Hematopoietic multipotent progenitor cell treated with erythropoietin and hydrocortisone succinate and interleukin-3 and kit ligand, for 17 days (in vitro differentiated cells): Measurements from ENCODE around the gene ETV3.
A peak's percentile ranks its signal among the peaks of the same experiment; 100 is the strongest.

ENCODE experiments used
- DNase-seq: peaks from one replicate; pipeline ENCODE4 v3.0.0-alpha.2; 2015; ENCODE audit warnings: low spot score

ETV3 gene

DNA sequence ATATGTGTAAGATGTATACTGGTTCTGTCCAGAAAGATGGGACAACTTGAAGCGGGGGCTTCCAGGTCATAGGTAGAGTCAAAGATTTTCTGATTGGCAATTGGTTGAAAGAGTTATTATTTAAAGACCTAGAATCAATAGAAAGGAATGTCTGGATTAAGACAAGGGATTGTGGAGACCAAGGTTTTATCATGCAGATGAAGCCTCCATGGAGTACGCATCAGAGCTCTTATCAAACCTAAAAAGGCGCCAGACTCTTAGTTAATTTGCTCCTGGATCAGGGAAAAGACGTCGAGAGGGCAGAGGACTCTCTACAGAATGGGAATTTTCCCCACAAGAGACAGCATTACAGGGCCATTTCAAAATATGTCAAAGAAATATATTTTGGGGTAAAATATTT lies 23.7 kb upstream of the ETV3 start:
- no peak for DNase-seq

DNA sequence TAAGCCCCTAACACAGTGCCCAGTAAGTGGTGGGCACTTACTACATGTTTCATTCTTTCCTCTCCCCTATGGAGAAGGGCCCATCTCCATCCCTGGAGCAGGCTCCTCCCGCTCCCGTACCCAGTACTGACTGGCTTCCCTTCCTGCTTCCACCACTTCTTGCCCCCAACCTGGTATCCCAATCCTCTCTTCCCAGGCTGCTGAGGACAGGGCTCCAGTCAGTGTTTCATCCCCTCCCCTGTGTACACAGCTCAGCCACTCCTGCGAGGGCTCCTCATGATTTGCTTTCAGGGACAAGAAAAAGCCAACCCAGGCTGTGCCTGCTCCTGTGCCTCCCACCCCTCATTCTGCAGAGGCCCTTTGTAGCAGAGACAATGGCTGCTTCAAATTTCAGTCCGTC lies 20.8 kb upstream of the ETV3 start:
- no peak for DNase-seq

DNA sequence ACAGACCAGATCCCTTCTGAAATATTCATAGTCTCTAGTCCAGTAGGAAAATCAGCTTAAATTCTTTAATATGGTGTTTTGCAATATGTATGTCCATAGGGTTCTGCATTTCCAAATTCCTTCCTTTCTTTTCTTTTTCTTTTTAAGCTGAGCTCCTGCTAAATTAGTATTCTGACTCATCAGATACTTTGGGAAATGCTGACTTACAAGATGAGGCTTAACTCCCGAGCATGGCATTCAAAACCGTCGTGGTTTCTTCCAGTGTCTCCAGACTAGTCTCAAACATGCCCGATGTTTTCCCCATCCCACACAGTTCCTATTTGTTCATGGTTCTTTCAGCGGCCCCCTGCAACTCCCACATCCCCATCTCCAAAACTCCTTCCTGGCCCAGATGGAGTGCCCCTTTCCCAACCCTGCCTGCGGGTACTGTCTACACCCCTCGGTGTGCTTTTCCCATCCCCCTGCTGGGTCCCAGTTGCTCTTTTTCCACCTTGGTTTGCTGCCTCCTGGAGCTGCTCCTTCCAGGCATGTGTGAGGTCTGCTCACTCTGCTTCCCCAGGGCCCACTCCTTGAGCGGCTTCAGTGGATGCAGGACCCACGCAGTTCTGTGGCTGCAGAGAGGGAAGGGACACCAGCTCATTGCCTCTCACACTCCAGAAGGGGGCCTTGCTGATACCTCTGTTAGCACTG lies 19.5 kb upstream of the ETV3 start:
- no peak for DNase-seq

DNA sequence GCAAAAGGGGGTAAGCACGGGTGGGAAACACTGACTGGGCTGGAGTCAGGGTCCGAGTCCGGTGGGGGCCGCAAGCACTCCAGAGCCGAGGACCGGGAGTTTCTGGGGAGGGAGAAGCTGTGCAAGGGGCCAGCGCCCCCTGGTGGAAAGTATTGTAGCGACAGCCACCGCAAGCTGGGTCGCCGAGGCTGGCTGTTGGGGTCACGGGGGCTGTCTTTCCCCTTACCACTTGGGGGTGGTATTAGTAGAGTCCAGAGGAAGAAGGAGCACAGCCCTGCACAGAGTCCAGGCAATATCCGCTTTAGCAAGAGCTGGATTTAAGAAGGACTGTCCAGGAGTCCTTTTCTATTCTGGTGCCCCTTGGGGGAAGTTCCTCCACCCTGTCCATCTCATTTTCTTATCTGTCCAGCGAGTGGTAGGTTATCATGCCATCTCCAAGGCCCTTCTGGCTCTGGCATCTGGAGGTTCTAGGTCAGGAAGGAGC lies 17.9 kb upstream of the ETV3 start:
- peak; percentile 84 for DNase-seq

DNA sequence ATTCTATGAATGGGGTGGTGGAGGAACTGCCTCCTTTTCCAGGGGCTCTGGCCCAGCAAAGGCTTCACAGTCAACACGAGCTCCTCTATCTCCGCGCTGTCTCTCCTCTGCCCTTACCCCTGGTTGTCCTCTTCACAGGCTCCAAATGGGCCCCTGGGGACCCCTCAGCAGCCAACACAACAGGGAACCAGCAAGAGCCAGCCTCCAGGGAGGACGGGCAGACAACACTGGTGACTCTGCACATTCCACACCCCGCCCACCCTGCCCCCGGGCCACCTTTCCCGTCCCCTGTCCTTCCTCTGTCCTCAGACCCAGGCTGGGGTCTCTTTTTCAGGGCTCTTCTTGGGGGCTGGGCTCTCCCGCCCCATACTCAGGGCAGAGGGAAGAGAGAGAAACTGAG lies 17.5 kb upstream of the ETV3 start:
- DNase-seq = no peak

DNA sequence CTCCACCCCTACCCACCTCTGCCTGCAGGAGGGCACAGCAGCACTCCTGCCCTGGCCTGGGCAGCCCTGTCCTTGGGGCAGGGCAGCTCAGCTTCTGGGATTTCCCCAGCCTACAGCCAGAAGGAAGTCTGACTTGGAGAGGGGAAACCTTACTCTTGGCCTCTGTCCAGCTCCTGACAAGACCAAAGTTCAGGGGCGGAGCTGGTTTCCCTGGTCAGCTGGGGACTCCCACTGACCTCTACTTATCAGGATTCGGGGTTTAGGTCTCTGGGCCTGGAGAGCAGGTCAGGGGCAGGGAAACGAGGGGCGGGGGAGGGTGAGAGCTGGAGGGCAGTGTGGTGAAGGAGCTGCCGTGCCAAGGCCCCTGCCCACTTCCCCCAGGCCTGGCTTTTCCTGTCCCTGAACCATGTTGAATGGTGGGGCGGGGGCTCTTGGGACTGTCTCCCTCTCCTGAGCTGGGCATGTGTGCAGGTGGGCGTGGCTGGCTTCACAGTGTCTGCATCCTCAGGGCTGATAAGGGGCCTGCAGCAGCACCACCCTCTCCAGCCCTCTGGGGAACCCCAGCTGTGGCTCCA lies 16.8 kb upstream of the ETV3 start:
- peak; percentile 71 for DNase-seq

DNA sequence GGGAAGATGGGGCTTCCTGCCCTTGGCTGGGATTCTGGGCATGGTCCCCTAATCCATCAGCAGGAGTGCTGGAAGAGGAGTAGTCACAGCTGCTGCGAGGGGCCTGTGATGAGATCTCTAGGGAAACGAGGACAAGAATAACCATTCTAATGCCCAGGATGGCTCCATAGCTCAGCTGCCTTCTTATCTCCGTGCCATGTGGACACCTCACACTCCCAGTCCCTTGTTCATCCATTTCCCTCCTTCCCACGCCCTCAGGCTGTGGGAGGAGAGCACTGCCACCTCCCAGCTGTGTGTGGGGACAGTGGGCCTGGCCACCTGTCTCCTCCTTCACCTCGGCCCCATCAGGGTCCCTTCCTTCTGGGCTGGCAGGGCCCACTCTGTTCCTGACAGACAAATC lies 16.1 kb upstream of the ETV3 start:
- no peak for DNase-seq

DNA sequence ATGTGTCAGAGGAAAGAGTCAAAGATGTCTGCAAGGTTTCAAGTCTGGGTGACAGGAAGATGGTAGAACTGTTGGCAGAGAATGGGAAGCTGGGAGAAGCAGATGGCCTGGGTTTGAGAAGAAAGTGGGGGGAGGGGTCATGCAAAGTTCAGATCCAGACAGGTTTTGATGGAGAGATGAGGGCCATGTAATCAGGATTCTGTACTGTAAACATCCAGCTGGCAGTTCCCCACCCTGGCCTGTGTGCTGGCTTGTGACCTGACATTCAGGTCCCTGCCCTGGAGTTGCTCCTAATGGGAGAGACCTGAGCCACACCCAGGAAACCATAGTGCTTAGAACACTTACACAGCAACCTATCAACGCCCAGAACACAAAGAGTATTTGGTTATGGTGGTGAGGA lies 15.6 kb upstream of the ETV3 start:
- no peak for DNase-seq

DNA sequence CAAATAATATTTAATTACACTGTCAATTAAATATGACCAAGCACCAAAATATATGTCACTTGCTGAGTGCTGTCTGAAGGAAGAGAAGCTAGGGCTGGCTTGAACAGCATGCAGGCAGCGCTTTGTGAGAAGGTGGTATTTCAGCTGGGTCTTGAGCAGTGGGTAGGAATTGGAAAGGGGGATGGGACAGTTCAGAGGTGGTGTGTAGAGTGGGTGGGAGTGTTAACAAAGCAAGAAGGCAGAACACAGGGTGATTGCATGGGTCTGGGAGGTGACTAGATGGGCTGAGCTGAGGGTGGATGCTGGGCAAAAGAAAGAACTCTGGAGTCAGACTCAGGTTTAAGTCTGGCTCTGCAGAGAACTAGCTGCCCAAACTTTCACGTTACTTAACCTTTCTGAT lies 14.3 kb upstream of the ETV3 start:
- DNase-seq = no peak

DNA sequence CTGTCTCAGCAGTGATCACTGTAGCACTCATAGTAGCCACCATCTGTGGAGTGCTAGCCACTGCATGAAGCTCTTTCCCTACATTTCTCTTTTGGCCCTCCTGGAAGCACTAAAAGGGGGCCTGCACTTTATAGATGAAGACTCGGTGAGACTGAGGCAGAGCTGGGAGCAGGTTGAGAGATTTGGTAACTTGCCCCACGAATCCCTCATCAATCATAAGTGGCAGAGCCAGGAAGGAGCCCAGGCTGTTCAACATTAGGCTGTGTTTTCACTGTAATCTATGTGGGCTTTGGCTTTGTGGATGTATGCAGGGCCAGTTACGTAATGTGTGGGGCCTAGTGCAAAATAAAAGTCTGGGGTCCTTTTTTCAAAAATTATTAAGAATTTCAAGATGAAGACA lies 13.3 kb upstream of the ETV3 start:
- DNase-seq = no peak

DNA sequence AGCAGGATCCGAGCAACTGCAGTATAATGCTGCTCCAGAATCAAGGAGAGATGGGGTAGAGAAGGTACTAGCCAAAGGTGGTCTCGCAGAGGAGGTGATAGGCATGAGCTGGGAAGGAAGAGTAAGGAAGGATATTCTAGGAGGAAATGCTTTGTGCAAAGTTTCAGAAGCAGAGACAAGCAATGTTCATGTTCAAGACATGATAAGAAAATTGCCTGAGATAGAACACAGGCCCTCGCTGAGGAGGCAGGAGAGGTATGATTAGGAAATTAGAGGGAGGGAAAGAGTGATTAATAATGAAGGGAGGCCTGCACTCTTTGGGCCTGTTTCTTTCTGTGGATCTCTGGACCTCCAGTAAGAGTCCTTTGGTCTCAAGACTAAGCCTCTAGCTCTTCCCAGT lies 12.9 kb upstream of the ETV3 start:
- no peak for DNase-seq

DNA sequence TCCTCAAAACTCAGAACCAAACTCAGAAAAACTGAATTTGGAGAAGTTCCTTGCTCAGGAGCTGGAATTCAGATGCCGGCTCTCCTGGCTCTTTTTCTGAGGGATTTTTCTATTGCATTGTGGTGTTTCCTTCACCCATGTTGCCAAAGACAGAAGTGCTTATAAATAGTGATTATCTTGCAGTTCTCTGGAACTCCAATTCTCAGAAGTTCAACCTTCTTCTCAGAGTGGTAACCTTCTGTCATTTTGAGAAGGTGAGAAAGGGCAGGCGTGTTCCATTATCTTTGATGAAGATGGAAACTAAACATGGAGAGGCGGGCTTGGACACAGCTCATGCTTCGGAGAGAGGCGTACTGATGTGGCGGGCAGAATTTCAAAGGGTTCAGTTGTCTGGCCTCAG lies 12.4 kb upstream of the ETV3 start:
- no peak for DNase-seq

DNA sequence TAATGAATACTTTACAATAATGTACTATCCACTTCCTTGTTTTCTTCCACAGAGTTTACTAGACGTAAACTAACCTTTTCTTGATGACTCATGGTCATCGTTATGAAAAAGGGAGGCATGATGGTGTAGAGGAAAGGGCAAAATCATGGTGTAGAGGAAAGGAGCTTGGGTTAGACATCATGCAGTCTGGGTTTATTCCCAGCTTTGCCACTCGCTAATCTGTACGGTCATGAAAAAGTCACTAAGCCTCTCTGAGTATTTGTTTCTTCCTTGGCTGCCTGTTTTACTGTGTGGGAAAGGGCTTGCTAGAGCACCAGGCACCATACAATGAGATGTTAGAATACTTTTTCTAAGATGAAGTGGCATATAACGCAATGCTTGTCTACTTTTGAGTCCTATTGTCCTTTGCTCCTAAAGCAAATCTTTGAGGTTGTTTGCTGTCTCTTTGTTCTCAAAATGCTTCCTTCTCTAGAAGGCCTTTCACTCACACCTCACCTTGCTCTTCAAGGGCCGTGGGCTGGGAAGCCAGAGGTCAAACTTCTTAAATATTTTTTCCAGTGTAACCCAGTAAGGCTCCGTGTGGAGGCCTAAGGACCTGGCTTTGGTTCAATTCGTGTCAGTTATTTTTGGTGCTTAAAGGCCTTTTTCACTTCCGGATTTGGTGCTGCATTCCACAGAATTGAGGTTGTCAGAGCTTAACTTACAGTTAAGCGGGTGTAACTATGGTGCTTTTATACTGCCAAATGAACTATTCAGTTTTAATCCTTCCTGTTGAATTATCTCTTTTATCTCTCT lies 9.9 kb upstream of the ETV3 start:
- no peak for DNase-seq

DNA sequence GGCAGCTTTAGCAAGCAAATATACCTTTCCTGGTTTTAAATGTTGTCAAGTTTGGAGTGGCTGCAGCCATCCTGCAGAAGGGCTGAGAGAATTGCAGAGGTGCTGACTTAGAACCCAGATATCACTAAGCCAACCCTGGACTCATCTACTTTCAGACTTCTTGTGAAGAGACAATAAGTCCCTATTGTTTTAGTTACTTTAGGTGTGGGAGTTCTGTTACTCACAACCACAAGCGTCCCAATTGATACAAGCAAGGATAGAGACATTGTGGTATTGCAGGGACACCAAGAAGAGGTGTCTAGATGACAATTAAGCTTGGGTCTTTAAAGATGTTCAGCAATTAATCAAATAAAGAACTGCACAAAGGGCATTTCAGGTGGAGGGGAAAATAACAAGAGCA lies 8.8 kb upstream of the ETV3 start:
- DNase-seq = no peak

DNA sequence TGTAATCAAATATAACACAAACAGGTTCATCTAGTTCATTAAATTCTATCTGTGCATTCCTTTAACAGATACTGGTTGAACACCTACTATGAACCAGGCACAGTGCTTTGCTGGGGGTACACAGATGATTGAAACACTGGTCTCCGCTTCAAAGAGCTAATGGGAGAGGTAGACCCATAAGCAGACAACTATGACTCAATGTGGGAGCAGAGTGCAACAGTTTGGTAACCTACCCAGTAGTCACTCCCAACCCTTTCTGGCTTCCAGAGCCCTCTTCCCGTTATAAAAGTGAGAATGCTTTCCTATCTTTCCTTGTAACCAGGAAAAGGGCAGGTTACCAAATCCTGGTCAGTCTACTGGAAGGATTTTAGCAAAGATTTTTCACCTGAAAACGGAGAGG lies 8.0 kb upstream of the ETV3 start:
- no peak for DNase-seq

DNA sequence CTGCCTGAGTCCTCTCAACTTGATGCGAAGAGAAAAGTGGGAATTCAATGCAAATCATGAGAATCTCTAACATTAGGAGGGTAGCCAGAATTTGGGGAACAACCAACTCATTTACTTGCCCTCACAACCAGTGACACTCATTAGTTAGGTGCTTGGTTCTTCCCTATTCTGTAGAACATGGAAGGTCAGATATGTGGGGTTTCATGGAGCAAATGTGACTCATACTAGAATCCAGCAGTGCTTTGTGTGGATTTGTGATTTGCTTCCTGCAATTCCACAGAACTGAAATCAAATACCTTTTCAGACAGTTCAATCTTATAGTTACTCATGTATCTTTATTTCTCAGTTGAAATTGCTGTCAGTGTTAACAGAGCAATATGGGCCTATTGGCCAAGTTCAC lies 6.9 kb upstream of the ETV3 start:
- no peak for DNase-seq

DNA sequence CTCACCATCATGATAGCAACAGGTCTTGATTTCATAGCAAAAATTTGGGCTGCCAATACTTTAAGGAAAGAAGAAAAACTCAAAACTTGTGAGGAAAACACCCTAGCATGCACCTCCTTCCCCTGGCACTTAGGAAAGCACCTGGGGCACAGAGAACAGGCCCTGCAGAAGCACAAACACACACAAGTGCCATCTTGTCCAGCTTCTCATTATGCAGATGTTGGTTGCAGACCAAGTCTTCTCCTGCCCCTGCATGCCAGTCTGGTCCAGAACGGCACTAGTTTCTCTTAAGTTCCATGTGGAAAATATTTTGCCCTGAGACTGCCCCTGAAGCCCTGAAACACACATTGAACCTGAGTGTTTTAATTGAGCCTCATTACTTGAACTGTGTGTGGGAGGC lies 6.3 kb upstream of the ETV3 start:
- no peak for DNase-seq

DNA sequence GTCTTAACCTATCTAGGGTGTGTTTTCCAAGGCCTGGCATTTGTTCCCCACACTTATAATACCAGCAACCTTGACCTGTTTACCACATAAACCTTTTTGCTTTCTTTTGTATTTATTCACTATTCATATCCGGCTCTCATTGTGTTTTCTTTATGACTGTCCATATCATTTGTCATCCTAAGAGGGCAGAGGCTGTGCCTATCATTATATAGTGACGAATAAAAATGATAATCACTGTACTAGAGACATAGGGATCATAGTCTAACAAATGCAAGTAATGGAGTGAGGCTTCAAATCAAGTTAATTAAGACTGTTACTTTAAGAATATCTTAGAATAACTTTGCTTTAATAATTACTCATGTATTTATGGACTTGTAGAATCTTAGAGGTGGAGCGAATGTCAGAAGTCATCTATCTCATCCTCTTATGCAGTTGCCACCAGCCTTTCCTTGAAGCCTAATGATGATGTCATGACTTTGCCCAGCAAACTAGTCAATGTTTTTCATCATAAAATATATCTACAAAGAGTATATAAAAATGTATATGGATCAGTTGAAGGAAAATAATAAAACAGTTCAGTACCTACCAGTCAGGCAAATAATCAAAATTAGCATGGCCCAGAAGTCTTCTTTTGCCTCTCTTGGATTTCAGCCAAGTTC lies 4.7 kb upstream of the ETV3 start:
- DNase-seq = no peak

DNA sequence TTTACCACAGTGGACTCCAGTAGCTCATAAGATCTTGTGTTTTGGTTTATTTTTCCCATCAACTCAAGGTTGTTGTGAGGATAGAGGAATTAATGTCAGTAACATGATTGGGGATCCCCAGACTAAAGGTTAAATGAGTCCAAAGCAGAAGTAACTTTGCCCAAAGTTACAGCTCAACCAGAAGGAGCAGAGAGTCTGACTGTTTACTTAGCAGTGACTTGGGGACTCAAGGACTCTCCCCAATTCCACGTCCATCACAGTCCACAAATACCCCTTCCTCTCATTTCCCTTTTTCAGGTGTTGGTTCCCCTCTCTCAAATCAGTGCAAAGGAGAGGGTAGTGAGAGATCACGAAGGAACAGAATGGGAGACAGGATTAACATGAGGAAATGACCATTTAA lies 4.0 kb upstream of the ETV3 start:
- DNase-seq = no peak

DNA sequence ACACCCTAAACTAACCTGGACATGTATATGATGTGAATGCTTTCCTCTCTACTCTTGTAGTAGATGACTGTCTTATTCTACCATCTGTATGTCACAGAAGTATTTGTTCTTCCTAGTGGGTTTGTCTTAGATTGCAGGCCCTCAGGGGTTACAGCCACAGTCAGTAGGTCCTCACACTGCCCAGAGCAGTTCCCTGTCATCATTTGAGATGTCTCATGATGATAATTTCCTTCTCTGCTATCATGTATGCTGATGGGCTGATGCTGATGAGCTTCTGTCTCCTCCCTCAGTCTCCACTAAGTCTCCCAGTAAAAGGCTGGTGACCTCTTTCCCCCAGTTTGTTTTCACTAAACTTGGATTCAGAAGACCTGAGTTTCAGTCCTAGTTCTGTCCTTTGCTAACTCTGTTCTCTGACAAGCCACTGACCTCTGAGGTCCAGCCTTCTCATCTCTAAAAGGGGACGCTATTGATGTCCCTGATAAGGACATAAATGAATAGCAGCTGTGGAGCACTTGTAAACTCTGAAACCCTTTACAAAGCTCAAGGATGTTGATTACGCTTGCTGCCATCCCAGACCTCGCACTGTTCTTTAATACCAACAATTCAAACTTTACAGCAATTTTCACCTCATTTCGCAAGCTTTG lies 3.1 kb upstream of the ETV3 start:
- DNase-seq = no peak

DNA sequence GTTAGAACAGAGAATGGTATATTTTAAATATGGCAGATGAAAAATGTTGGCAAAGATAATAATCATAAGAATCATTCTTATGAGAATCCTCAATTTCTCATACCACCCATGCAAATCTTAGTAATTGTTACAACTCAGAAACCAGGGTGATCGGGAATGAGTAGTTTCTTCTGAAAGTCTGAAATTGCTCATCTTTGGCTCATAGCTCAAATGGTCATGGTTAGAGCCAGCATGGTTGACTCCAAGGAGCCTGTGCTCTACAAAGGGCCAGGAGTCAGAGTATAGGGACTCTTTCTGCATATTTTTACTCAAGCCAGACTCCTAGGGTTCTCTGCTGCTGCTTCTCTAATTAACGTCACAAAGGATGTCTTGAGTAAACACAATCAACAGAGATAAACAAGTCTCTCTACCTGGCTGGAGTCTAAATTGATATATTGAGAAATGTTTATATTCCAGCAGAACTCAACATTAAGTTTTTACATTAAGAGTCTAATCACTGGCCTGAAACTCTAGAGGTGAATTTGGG lies 1.9 kb upstream of the ETV3 start:
- no peak for DNase-seq

DNA sequence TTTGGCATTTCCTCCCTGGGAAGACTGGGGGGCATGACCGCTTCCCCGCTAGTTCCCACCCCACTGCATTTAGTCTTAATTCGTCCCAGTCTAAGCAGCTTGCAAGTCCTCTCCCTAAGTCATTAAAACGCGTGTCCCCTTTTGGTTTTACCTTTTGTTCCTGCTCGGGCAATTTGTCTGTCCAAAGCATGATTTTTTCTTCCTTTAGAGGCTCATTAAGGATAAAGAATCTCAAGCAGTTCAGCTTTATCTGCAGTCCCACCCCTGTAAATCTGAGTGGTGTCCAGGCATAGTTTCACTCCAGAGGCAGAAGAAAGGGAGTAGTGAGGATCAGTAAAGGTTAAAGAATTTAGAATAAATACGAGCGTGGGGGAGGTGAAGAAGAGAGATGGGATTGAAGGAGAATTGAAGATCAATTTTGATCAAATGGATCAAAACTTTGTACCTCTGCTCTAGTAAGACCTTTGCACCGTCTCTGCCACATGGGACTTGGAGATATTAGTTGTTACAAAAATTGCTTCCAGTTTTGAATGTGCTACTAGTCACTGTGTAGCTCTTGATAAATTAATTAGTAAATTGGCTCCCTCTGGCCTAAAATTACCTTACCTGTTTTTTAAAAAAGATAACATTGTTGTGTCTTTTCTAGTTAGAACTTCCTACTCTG lies 989 bp upstream of the ETV3 start:
- DNase-seq = no peak
